HEK293T (cell line): ENCODE results near the gene TUBB4A.

Experiments
- ELF4 ChIP-seq: fragments of 450-650 bp; IDR thresholded peaks from 2 replicates; pipeline ENCODE4 v1.6.1; 2017; ENCODE audit warnings: antibody characterized with exemption
- FOXA1 ChIP-seq: fragments of 450-650 bp; IDR thresholded peaks from 2 replicates; pipeline ENCODE4 v1.6.1; 2016; ENCODE audit warnings: mild to moderate bottlenecking
- HDGF ChIP-seq: fragments of 450-650 bp; IDR thresholded peaks from 2 replicates; pipeline ENCODE4 v1.6.1; 2017; ENCODE audit warnings: antibody characterized with exemption, borderline replicate concordance
- SP1 ChIP-seq: fragments of 450-650 bp; IDR thresholded peaks from 2 replicates; pipeline ENCODE4 v1.6.1; 2017
- TARDBP ChIP-seq: fragments of 450-650 bp; IDR thresholded peaks from 2 replicates; pipeline ENCODE4 v1.6.1; 2016

- TF ChIP-seq TARDBP = no peak
- TF ChIP-seq SP1 = no peak
- TF ChIP-seq HDGF = no peak
- no peak for TF ChIP-seq ELF4
- TF ChIP-seq FOXA1 = no peak
Observed at GRCh38 chr19:6528544-6529121, 26.5 kb upstream of the TUBB4A start.
